Measurements from ENCODE around the gene FHOD3. TPM values are rescaled to one million over a fixed set of nuclear protein-coding genes. Genes with fewer than 3 reads are reported as not detected.

FHOD3 gene
- total and polyA plus RNA-seq, 9 of the 15 experiments (the other 6 are each of a cell fraction or from before 2014, with no cell fraction given) = 0.11 TPM; not detected in 8

DNA sequence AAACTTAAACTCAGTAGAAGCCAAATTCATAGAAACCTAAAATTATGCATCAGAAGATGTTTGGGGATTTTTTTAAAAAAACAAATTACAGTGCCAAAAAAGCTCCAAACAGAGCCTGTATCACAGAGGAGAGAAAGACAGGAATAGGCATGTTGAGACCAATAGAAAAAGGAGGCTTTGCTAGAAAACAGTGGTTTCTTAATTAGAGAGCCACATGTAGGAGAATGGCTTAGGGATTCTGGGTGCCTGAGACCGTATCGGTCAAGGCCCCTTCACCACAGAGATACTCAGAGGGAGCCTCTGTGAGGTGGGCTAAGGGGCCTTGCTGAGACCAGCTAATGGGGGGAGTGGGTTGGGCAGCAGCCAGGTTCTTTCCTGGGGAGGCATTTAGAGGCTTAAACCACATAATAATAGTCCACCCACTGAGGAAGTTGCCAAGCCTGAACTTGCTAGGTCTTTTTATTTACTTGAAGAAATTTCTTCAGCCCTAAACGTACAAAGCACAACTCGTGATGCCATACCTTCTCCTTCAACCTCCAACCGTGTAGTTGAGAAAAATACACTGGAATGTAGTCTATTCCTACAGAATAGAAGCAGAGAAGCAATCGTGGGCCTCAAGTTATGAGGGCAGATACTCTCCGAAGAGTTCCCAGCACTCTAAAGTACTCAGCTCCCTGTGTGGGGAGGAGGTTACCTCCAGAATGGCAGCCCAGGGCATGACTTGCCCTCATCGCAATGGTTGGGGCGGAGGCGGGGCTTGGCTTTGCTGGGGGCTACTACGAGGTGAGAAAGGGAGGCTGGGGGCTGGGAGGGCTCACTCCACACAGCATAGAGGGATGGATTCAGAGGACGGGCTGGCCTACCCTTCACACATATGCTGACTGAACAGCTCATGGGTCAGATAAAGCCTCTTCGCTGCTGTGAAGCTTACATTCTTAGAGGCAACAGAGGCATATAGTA, 293.4 kb downstream of the FHOD3 start:
- H2AFZ ChIP-seq (ENCODE audit: low read depth, low read length) = no peak overlapping the region
- in situ Hi-C loops (cut with MboI) = no loop called here
- peaks cover 2 to 26% of the 10 kb centered on the region in 2 experiments; a peak in 1 of 5 replicates for H3K27me3 ChIP-seq (ENCODE audit: control insufficient read depth in 2 of 2, insufficient read depth in 2 of 2, low read length in 2 of 2)
- no TSS peak for BruUV-seq (replicated peaks)
- ATAC-seq (no peak), DNase-seq (ENCODE audit: extremely low read depth in 1 of 4, low spot score in 3 of 4) (no peak), FAIRE-seq (no peak)
- TF ChIP-seq GATAD2B (IDR thresholded peaks at IDR 0.05; ENCODE audit: borderline replicate concordance) = no peak
- no peak for TF ChIP-seq SREBF1 (IDR thresholded peaks at IDR 0.05; ENCODE audit: borderline replicate concordance, low read depth, low read length)
- TF ChIP-seq ZNF197 (CRISPR knock-in tag; IDR thresholded peaks at IDR 0.05; ENCODE audit: low read depth) = no peak
- TF ChIP-seq ZNF134 (CRISPR knock-in tag; conservative IDR thresholded peaks at IDR 0.05) = no peak
- TF ChIP-seq TCF7 (IDR thresholded peaks at IDR 0.05; ENCODE audit: borderline replicate concordance) = no peak
- no peak for TF ChIP-seq MCM7 (IDR thresholded peaks at IDR 0.05)
- TF ChIP-seq DACH1 (IDR thresholded peaks at IDR 0.05; ENCODE audit: partially characterized antibody) = no peak
- TF ChIP-seq ZNF354B (CRISPR knock-in tag; IDR thresholded peaks at IDR 0.05) = no peak
- TF ChIP-seq SOX6 (IDR thresholded peaks at IDR 0.05) = no peak
- no peak for TF ChIP-seq ZFPM2 (CRISPR knock-in tag; IDR thresholded peaks at IDR 0.05)
- TF ChIP-seq ZNF655 (CRISPR knock-in tag; IDR thresholded peaks at IDR 0.05) = no peak
- no peak for TF ChIP-seq E2F3 (CRISPR knock-in tag; IDR thresholded peaks at IDR 0.05)
- TF ChIP-seq, protein P1, sequence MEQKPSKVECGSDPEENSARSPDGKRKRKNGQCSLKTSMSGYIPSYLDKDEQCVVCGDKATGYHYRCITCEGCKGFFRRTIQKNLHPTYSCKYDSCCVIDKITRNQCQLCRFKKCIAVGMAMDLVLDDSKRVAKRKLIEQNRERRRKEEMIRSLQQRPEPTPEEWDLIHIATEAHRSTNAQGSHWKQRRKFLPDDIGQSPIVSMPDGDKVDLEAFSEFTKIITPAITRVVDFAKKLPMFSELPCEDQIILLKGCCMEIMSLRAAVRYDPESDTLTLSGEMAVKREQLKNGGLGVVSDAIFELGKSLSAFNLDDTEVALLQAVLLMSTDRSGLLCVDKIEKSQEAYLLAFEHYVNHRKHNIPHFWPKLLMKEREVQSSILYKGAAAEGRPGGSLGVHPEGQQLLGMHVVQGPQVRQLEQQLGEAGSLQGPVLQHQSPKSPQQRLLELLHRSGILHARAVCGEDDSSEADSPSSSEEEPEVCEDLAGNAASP (IDR thresholded peaks at IDR 0.05) = no peak
- TF ChIP-seq TCF15 (CRISPR knock-in tag; IDR thresholded peaks at IDR 0.05) = no peak
- TF ChIP-seq ZNF12 (CRISPR knock-in tag; IDR thresholded peaks at IDR 0.05) = no peak
- H3K9ac ChIP-seq (ENCODE audit: insufficient read depth in 1 of 2, low read depth in 2 of 2, low read length in 2 of 2) = no peak overlapping the region
- H3K9me3 ChIP-seq (replicated peaks; ENCODE audit: control insufficient read depth, insufficient read depth, low read depth, low read length) = no peaks in the 10 kb centered on the region
- ChIA-PET CTCF (ENCODE audit: low intra/inter-chr PET ratio) (no interaction called here), POLR2A (interaction anchor here (0.9 kb wide), 1 partner anchor 18 kb away, joined by 3 read pairs; no protein-coding TSS in a partner anchor)
- H4K20me1 ChIP-seq (replicated peaks; ENCODE audit: control insufficient read depth, insufficient read depth, low read length) = 0 out of 2 replicates have a peak, but pooled peaks cover 4% of the 10 kb centered on the region
- no peaks in the 10 kb centered on the region for H3K79me2 ChIP-seq (ENCODE audit: control insufficient read depth, insufficient read depth, low read length)
- no peak overlapping the region for H3K27ac ChIP-seq (ENCODE audit: extremely low read depth, low read depth, low read length)
- H3K36me3 ChIP-seq (ENCODE audit: control insufficient read depth, insufficient read depth, low read length) = no peaks in the 10 kb centered on the region
- no peak overlapping the region for H3K4me2 ChIP-seq (ENCODE audit: insufficient read depth, low read length)
- no peak overlapping the region for H3K4me3 ChIP-seq
- WGBS (ENCODE audit: insufficient coverage, low coverage, missing lambda C conversion rate) = under 1% methylated on average over 13 of the region's 13 CpGs
- intact Hi-C loops (cut with micrococcal nuclease) = no loop called here
- no peaks in the 10 kb centered on the region for H3K9me1 ChIP-seq (ENCODE audit: control insufficient read depth, insufficient read depth, low read length)
- H3K4me1 ChIP-seq (replicated peaks in 1 of 2; ENCODE audit: control insufficient read depth in 2 of 2, insufficient read depth in 2 of 2, low read length in 2 of 2) = no peaks in the 10 kb centered on the region

Data from K562 (cell line).